Ramos (cell line): ENCODE measurements around the gene ATP5ME.
"Not testable (repeated sequence)": the region's sequence is repeated elsewhere in the genome, so short reads cannot be mapped to it uniquely, and the experiment has no call there.

Experiments
- in situ Hi-C: fragments of 300-500 bp; cut with MboI; formaldehyde crosslinking; loops from one replicate; pipeline ENCODE4 v1.14.3; 2022; ENCODE audit warnings: low sequenced_read_pairs; ENCODE audit not compliant: unreplicated experiment

Gene ATP5ME

GRCh38 chr4:673349-674091 is 556 bp downstream of the ATP5ME start:
- in situ Hi-C loops, result no loop called here

- in situ Hi-C loops, result no loop called here
Observed at GRCh38 chr4:671769-672168, 2.3 kb downstream of the ATP5ME start.

- in situ Hi-C loops, result not testable (repeated sequence)
Observed at GRCh38 chr4:669806-670559, 4.1 kb downstream of the ATP5ME start.

- in situ Hi-C loops, result not testable (repeated sequence)
Observed at GRCh38 chr4:668219-668618, 5.9 kb downstream of the ATP5ME start.

- in situ Hi-C loops, result no loop called here
Observed at GRCh38 chr4:667545-667925, 6.5 kb downstream of the ATP5ME start.

GRCh38 chr4:666822-667544 is 7.1 kb downstream of the ATP5ME start:
- in situ Hi-C loops, result no loop called here

- in situ Hi-C loops, result no loop called here
Observed at GRCh38 chr4:666436-666810, 7.7 kb downstream of the ATP5ME start.

GRCh38 chr4:665751-666435 is 8.2 kb downstream of the ATP5ME start:
- in situ Hi-C loops, result no loop called here

GRCh38 chr4:665381-665750 is 8.7 kb downstream of the ATP5ME start:
- in situ Hi-C loops, result no loop called here

GRCh38 chr4:664713-665231 is 9.3 kb downstream of the ATP5ME start:
- in situ Hi-C loops, result no loop called here

- in situ Hi-C loops, result no loop called here
Observed at GRCh38 chr4:663438-664428, 10.3 kb downstream of the ATP5ME start.

GRCh38 chr4:663046-663437 is 11.0 kb downstream of the ATP5ME start:
- in situ Hi-C loops, result no loop called here

- in situ Hi-C loops, result no loop called here
Observed at GRCh38 chr4:661881-662761, 12.0 kb downstream of the ATP5ME start.

- in situ Hi-C loops, result no loop called here
Observed at GRCh38 chr4:661231-661630, 12.8 kb downstream of the ATP5ME start.

- in situ Hi-C loops, result no loop called here
Observed at GRCh38 chr4:660401-660800, 13.7 kb downstream of the ATP5ME start.

GRCh38 chr4:659851-660250 is 14.2 kb downstream of the ATP5ME start:
- in situ Hi-C loops, result no loop called here

- in situ Hi-C loops, result no loop called here
Observed at GRCh38 chr4:658681-659667, 15.1 kb downstream of the ATP5ME start.
